Glomerular endothelial cell (primary cell): ENCODE data around the gene CTSA. TPM values are rescaled to one million over a fixed set of nuclear protein-coding genes. Genes with fewer than 3 reads are reported as not detected.

Experiments used
- DNase-seq: peaks from one replicate; pipeline ENCODE4 v3.0.0-alpha.2; 2011; ENCODE audit warnings: low read depth, low spot score; ENCODE audit errors: extremely low read depth
- total RNA-seq: library from RNA; depleted of rRNA; stranded (reverse); fragments of >200 nt; gene quantifications from 2 replicates; pipeline ENCODE4 v1.2.3, GENCODE V29; 2015

CTSA gene
- 190 and 234 TPM in 2 replicates for total RNA-seq

DNA sequence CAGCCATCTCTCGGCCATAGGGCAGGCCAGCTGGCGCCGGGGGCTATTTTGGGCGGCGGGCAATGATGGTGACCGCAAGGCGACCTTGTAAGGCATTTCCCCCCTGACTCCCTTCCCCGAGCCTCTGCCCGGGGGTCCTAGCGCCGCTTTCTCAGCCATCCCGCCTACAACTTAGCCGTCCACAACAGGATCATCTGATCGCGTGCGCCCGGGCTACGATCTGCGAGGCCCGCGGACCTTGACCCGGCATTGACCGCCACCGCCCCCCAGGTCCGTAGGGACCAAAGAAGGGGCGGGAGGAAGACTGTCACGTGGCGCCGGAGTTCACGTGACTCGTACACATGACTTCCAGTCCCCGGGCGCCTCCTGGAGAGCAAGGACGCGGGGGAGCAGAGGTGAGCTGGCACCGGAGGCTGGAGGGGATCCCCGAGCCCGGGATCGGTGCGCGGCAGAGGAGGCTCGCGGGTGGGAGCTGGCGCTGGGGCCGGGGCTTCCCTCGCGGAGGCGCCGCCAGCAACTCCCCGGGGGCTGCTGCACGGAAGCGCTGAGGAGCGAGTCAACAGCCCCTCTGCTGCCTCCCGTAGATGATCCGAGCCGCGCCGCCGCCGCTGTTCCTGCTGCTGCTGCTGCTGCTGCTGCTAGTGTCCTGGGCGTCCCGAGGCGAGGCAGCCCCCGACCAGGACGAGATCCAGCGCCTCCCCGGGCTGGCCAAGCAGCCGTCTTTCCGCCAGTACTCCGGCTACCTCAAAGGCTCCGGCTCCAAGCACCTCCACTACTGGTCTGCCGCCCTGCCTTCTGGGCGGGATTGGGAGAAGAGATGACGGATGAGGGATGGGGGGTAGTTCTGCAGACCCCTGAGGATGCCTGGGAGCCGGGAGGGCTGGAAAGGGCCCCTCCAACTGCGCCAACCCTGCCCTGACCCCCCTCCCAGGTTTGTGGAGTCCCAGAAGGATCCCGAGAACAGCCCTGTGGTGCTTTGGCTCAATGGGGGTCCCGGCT is at the start of gene CTSA, which contains the start of gene NEURL2:
Gene CTSA, plus strand, starts transcription at position 351 of the 999 bp plus-strand sequence. Its CDS starts 234 bp downstream, at position 585.
Gene NEURL2, minus strand, starts transcription at position 224 of the 999 bp plus-strand sequence. Its CDS starts 217 bp downstream, at position 7.
- peak; percentile 55 for DNase-seq

DNA sequence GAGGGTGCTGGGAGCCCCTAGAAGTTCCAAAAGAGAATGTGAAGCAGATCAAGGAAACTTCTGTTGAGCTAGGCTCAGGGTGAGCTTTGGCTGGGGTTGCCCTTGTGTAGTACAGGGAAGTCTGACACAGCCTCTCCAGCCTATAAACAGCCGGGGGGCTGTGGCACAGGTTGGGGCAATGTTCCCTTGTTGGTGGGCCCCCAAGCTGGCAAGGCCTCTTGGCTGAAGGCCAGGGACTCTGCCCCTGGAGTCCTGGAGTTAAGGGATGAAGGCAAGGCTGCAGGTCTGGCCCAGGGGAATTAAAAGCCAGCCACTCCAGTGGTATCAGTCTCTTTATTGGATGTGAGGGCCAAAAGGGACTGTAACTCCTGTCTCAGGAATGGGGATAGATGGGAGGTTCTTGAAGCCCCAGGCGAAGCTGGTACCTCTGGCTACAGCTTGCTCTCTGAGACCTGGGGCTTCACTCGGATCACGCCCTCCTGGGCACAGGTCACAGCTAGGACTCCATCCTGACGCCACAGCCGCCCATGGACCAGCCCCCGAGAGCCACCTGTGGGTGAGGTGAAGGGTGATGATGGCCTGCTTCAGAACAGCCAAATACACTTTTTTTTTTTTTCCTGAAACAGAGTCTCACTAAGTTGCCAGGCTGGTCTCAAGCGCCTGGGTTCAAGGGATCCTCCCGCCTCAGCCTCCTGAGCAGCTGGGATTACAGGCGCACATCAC is 49.6 kb upstream of the CTSA start:
- DNase-seq, result no peak

DNA sequence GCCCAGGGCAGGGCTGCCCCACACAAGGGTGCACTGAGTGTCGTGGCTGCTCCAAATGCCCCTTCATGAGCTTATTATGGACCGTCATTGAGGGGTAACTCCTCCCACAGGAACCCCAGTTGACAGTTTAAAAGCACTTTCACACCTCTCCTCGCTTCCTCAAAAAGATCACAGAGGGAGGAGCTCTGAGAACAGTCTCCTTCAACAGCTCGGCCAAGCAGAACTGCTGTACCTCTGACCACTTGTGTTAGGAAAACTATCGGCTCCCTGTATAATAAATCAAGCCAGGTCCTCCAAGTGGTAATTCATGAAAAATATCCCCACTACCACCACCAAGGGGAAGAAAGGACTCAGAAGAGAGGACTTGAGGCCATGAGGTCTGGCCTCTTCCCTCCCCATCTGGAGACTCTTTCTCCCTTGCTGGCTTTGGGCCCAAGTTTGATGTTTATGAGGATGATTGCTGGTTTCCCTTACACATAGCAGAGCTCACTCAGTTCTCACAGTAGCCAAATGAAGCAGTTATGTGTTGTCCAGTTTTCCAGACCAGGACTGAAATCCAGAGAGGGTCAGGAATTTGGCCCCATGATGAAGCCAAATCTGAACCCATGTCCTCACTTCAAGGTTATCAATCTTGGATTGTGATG is 48.8 kb upstream of the CTSA start:
- no peak for DNase-seq

DNA sequence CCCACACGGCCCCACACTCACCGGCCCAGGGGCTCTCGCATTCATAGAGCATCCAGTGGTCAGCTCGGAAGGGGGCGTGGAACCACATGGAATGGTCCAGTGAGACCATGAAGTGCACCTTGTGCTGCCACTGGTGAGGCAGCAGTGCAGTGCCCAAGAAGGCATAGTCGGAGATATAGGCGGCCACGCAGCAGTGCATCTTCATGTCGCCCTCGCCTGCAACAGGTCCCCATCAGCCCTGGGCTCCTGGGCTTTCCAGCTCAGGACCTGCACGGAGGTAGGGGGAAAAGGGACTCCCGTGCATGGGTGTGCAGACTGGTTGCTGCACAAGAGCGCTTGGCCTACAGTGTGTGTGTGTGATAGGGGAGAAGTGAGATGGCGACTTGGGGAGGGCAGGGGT is 47.6 kb upstream of the CTSA start:
- DNase-seq, result no peak

DNA sequence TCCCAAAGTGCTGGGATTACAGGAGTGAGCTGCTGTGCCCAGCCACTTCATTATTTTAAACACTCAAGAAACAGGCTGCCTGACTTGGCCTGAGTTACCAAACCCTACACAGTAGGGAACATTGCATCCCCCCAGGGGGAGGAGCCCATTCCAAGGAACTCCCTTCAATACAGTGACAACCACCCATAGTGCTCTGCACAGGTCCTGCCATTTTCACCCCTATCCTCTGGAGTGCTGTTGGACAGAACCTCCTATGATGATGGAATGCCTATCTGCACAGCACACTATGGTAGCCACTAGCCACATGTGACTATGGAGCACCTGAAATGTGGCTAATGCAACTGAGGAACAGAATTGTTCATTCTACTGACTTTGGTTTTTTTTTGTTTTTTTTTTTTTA is 45.7 kb upstream of the CTSA start:
- DNase-seq, result no peak

DNA sequence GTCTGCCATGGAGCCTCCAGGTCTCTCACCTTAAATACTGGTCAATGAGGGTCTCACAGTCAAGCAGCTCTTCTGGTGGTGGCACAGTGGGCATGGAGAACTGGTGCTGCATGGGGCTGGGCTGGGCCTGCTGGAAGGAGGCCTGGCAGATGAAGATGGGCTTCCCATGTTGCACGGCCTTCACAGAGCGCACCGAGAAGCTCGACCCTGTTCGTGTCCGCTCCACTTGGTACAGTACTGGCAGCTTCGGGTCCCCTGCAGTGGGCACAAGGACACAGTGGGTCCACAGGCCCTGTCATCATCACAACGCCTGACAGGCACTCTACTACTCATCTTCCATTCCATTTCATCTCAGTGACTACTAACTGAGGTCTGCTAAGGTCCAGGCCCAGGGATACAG is 42.7 kb upstream of the CTSA start:
- no peak for DNase-seq

DNA sequence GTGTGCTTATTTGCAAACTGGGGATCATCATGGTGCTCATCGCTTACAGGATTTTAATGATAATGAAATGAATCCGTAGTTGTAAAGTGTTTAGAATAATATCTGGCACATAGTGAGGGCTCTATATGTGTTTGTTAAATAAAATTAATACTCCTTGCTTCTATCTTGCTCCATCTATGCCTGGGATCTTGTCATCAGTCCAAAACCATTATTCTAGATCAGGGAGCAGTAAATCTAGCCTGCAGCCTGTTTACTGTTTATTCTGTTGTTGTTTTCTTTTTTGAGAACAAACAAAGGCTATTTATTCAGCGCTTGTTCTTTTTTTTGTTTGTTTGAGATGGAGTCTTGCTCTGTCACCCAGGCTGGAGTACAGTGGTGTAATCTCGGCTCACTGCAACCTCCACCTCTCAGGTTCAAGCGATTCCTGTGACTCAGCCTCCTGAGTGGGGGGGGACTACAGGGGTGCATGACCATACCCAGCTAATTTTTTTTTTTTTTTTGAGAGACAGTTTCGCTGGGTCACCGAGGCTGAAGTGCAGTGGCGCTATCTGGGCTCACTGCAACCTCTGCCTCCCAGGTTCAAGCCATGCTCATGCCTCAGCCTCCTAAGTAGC is 42.1 kb upstream of the CTSA start:
- no peak for DNase-seq

DNA sequence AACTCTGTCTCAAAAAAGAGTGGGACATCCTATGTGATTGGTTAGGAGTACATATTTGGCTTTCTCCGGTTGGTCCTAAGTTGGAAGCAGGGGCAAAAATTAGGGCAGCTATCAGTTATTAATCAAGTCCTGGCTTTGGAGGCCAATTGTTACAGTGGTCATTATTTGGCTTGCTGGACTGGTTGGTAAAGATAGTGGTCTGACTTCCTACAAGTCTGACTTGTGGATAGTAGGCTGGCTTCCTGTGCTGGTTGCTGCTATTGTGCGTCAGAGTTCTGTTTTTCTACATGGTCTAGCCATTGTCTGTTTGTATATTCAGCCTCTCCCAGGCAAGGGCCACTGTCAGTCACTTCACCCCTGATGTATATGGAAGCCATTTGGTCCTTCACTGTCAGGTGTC is 40.9 kb upstream of the CTSA start:
- DNase-seq, result no peak

DNA sequence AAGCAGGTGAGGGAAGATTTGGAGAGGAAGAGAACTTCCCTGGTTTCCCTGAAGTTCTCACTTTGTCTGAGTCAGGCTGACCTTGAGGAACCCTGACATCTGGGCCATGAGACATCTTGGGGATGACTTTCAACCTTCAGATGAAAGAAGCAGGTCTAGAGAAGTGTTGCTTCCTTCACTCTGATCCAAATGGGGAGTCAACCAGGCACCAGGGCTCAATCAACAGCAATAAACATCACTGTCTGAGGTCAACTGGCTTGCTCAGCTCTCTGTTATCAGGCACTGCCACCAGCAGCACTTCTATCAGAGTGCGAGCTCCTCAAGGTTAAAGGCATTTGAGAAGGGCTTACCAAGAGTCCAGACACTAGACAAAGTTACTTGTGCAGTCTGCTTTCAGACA is 40.2 kb upstream of the CTSA start:
- DNase-seq, result no peak

DNA sequence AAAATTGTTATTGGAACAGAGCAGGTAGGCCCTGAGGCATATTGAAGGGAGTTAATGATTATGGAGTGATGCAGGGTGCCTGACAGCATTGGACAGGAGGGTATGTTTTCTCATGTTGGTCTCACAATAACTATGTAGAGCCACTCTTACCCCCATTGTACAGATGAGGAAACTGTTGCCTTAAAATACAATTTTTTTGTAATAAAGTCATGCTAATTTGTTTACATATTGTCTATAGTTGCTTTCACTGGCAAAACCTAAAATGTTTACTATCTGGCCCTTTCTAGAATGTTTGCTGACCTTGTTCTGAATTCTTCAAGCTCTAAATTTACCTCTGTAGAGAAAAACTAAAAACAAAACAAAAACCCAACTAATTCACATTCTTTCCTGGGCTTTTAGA is 39.6 kb upstream of the CTSA start:
- no peak for DNase-seq

DNA sequence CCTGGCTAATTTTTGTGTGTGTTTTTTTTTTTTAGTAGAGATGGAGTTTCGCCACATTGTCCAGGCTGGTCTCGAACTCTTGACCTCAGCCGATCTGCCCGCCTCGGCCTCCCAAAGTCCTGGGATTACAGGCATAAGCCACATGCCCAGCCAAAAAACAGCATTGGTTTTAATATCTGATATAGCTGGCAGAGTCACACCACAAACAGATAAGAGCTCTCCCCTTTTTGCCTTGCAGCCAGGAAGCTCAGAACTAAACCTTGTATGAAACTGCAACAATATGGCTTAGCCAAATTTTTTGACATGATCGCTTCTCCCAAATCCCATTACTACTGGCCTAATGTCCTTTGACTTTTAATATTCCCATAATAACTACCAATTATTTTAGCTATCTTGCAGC is 38.8 kb upstream of the CTSA start:
- DNase-seq, result no peak

DNA sequence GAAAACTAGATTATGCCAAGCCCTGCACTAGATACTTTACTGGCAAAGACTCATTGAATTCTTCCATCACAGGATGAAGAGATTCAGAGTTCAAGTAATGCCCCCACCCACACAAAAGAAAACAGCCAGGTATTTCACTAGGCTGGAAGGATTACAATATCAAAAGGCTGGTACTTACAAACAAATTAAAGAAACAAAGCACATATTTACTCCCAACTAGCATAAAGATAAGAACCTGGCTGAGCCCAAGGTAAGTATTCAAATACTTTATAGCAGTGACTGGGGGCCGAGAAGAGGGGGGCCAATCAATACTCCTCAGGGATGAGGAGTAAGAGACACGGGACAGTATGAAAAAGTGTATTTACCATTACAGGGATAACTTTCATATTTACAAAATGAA is 37.7 kb upstream of the CTSA start:
- no peak for DNase-seq

DNA sequence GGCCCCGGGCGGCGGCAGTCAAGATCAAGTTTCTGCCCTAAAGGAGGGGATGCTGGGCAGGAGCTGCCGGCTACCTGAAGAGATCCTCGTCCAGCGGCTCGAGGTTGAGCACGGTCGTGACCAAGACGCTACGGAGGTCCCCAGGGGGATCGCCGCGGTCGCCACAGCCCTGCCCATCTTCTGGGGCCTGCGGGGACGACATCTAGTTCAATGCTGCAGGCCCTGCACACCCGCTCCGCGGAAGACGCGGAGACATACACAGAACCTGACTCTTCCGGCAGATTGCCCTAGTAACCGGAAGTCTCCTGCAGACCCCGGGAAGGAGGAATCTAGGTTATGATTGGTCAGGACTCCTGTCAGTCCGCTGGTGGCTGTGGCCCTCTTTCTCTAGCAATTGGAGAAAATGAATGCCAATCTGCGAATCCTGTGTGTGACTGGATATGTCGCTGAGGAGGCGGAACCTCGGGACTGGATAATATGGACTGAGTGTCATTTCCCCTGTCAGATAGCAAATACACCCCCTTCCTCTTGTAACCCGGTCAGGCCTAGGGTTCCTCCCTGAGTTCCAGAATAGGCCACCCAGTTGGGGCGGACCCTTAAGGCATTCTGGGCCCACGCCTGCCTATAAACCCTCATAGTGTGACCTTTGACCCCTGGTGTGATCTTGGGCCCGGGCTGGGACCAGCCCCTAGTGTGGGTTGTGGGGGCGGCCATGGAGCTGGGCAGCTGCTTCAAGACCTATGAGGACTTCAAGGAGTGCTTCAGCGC is 33.8 kb upstream of the CTSA start, which contains the start of the genes ACOT8 and ZSWIM3:
Gene ACOT8, minus strand, starts transcription at position 279 of the 768 bp plus-strand sequence. Its CDS starts 77 bp downstream, at position 202.
Gene ZSWIM3, plus strand, starts transcription at position 501 of the 768 bp plus-strand sequence. Its CDS starts 212 bp downstream, at position 713.
- peak; percentile 100 for DNase-seq

DNA sequence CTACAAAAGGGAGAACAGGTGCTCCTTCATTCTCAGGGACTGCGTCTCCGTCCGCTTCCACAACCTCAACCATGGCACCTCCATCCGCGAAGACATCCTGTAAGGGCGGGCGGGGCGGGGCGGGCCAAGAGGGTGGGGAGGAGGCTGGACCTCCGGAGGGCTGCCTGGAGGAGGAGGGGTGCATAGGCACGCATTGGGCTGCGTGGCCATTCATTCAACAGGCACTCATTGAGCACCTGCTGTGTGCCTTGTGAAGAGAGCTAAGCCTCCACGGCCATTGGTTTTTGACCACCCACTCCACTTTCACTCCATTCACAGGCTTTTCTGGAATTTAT is 33.3 kb upstream of the CTSA start:
- no peak for DNase-seq

DNA sequence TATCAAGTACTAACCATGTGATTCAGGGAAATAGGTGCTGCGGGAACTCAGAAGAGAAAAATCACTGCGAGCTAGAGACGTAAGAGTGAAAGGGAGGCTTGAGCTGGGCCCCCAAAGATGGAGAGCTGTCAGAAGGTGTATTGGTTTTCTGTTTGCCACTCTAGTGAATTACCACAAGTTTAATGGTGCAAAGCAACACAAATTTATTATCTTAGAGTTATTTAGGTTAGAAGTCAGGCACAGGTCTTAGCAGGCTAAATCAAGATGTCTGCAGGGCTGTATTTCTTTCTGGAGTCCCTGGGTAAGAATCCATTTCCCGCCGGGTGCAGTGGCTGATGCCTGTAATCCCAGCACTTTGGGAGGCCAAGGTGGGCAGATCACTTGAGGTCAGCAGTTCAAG is 31.2 kb upstream of the CTSA start:
- no peak for DNase-seq

DNA sequence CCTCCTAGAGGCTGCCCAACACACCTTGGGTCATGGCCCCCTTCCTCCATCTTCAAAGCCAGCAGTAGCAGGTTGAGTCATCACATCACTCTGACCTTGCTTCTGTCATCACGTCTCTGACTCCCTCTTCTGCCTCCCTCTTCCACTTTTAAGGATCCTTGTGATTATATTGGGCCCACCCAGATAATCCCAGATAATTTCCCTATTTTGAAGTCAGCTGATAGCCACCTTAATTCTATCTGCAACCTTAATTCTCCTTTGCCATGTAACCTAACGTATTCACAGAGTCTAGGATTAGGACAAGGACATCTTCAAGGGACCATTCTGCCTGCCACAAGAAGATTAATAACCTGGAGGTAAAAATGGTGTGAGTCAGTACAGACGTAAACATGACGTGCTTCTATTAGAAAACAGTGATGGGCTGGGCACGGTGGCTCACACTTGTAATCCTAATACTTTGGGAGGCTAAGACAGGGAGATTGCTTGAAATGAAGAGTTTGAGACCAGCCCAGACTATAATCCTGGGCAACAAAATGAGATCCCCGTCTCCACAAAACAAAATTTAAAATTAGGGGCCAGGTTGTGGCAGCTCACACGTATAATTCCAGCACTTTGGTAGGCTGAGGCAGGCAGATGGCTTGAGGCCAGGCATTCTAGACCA is 30.4 kb upstream of the CTSA start:
- no peak for DNase-seq

DNA sequence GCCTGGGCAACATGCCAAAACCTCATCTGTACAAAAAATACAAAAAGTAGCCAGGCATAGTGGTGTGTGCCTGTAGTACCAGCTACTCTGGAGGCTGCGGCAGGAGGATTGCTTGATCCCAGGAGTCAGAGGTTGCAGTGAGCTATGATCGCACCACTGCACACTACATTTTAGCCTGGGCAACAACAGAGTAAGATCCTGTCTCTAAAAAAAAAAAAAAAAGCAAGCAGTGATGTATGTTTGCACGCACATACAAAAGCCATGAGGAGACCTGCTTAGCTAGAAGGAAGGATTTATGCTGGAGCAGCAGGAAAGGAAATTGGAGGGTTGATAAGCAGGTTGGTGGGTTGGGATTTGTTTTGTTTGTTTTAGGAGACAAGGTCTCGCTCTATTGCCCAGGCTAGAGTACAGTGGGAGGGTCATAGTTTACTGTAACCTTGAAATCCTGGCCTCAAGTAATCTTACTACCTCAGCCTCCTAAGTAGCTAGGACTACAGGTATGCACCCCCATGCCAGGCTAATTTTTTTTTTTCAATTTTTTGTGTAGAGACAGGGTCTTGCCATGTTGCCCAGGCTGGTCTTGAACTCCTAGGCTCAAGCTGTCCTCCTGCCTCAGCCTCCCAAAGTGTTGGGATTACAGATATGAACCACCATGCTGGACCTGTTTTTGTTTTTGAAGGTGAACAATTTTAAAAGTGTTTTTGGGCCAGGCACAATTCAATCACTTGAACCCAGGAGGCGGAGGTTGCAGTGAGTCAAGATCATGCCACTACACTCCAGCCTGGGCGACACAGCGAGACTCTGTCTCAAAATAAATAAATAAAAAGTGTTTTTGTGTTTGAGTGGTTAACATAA is 29.7 kb upstream of the CTSA start:
- no peak for DNase-seq
